Measurements from ENCODE around the gene SPDYE2B.
A peak's percentile ranks its signal among the peaks of the same experiment; 100 is the strongest.
"Not testable (repeated sequence)": the region's sequence is repeated elsewhere in the genome, so short reads cannot be mapped to it uniquely, and the experiment has no call there.

The SPDYE2B gene

GRCh38 chr7:102609734-102610133 lies 40.4 kb upstream of the SPDYE2B start:
- WGBS, 2 donors (ENCODE audit: extremely low coverage in 2 of 2, insufficient read length in 2 of 2, insufficient replicate concordance in 1 of 2) = no CpG with 5 or more reads among the region's 10 CpGs
- not testable (repeated sequence) for H2BK120ac ChIP-seq (ENCODE audit: low read depth, low read length); H2BK5ac ChIP-seq (ENCODE audit: low read length); H3K9me3 ChIP-seq (replicated peaks in 1 of 2; ENCODE audit: control insufficient read depth in 2 of 2, insufficient read depth in 1 of 2, low read depth in 1 of 2, low read length in 2 of 2); H3K4me1 ChIP-seq (ENCODE audit: control insufficient read depth in 2 of 2, insufficient read depth in 1 of 2, low read depth in 1 of 2, low read length in 2 of 2); H4K8ac ChIP-seq (ENCODE audit: low read depth, low read length); H3K18ac ChIP-seq (ENCODE audit: low read length); H3K79me1 ChIP-seq (ENCODE audit: low read depth, low read length); H3K9ac ChIP-seq (ENCODE audit: low read depth, low read length, poor library complexity); H3K4ac ChIP-seq (ENCODE audit: low read length); H3K27me3 ChIP-seq (ENCODE audit: control insufficient read depth in 3 of 3, insufficient read depth in 3 of 3, low read depth in 1 of 3, low read length in 3 of 3); H2AFZ ChIP-seq (ENCODE audit: low read length); H3K36me3 ChIP-seq (replicated peaks in 1 of 2; ENCODE audit: control insufficient read depth in 2 of 2, insufficient read depth in 2 of 2, low read length in 2 of 2); H4K91ac ChIP-seq (ENCODE audit: low read depth, low read length, poor library complexity); H3K23ac ChIP-seq (ENCODE audit: low read depth, low read length, poor library complexity); H3K14ac ChIP-seq (ENCODE audit: low read length); H3K4me3 ChIP-seq (ENCODE audit: low read length in 2 of 2); H3K4me2 ChIP-seq (ENCODE audit: insufficient read depth, low read length, poor library complexity, severe bottlenecking); H3K27ac ChIP-seq (replicated peaks; ENCODE audit: low read length); DNase-seq (ENCODE audit: low spot score); H2BK15ac ChIP-seq (ENCODE audit: low read length); H2AK5ac ChIP-seq (ENCODE audit: low read depth, low read length); H2BK12ac ChIP-seq (ENCODE audit: low read length)

- no CpG with 5 or more reads among the region's 7 CpGs for WGBS, 2 donors (ENCODE audit: extremely low coverage in 2 of 2, insufficient read length in 2 of 2, insufficient replicate concordance in 1 of 2)
Observed at GRCh38 chr7:102610441-102610840, 39.7 kb upstream of the SPDYE2B start.

GRCh38 chr7:102611013-102611674 lies 39.0 kb upstream of the SPDYE2B start:
- H4K8ac ChIP-seq (ENCODE audit: low read depth, low read length); H2AFZ ChIP-seq (ENCODE audit: low read length); H3K14ac ChIP-seq (ENCODE audit: low read length); H3K4me3 ChIP-seq (ENCODE audit: low read length in 2 of 2); H3K18ac ChIP-seq (ENCODE audit: low read length); H3K4me2 ChIP-seq (ENCODE audit: insufficient read depth, low read length, poor library complexity, severe bottlenecking); H3K9me3 ChIP-seq (replicated peaks in 1 of 2; ENCODE audit: control insufficient read depth in 2 of 2, insufficient read depth in 1 of 2, low read depth in 1 of 2, low read length in 2 of 2); H3K36me3 ChIP-seq (replicated peaks in 1 of 2; ENCODE audit: control insufficient read depth in 2 of 2, insufficient read depth in 2 of 2, low read length in 2 of 2); H3K9ac ChIP-seq (ENCODE audit: low read depth, low read length, poor library complexity); DNase-seq (ENCODE audit: low spot score); H2BK12ac ChIP-seq (ENCODE audit: low read length); H3K79me1 ChIP-seq (ENCODE audit: low read depth, low read length); H2BK120ac ChIP-seq (ENCODE audit: low read depth, low read length); H2AK5ac ChIP-seq (ENCODE audit: low read depth, low read length); H2BK15ac ChIP-seq (ENCODE audit: low read length); H3K27ac ChIP-seq (replicated peaks; ENCODE audit: low read length); H3K4ac ChIP-seq (ENCODE audit: low read length); H2BK5ac ChIP-seq (ENCODE audit: low read length); H3K27me3 ChIP-seq (ENCODE audit: control insufficient read depth in 3 of 3, insufficient read depth in 3 of 3, low read depth in 1 of 3, low read length in 3 of 3); H3K4me1 ChIP-seq (ENCODE audit: control insufficient read depth in 2 of 2, insufficient read depth in 1 of 2, low read depth in 1 of 2, low read length in 2 of 2); H3K23ac ChIP-seq (ENCODE audit: low read depth, low read length, poor library complexity); H4K91ac ChIP-seq (ENCODE audit: low read depth, low read length, poor library complexity): not testable (repeated sequence)
- no CpG with 5 or more reads among the region's 30 CpGs for WGBS, 2 donors (ENCODE audit: extremely low coverage in 2 of 2, insufficient read length in 2 of 2, insufficient replicate concordance in 1 of 2)

More at GRCh38 chr7:102610441-102610840, 39.7 kb upstream of the SPDYE2B start:
- not testable (repeated sequence) for H4K8ac ChIP-seq (ENCODE audit: low read depth, low read length); H3K4me3 ChIP-seq (ENCODE audit: low read length in 2 of 2); H3K14ac ChIP-seq (ENCODE audit: low read length); H2AK5ac ChIP-seq (ENCODE audit: low read depth, low read length); H3K27me3 ChIP-seq (ENCODE audit: control insufficient read depth in 3 of 3, insufficient read depth in 3 of 3, low read depth in 1 of 3, low read length in 3 of 3); H3K9me3 ChIP-seq (replicated peaks in 1 of 2; ENCODE audit: control insufficient read depth in 2 of 2, insufficient read depth in 1 of 2, low read depth in 1 of 2, low read length in 2 of 2); DNase-seq (ENCODE audit: low spot score); H3K27ac ChIP-seq (replicated peaks; ENCODE audit: low read length); H3K4ac ChIP-seq (ENCODE audit: low read length); H3K23ac ChIP-seq (ENCODE audit: low read depth, low read length, poor library complexity); H3K4me2 ChIP-seq (ENCODE audit: insufficient read depth, low read length, poor library complexity, severe bottlenecking); H2BK12ac ChIP-seq (ENCODE audit: low read length); H2BK120ac ChIP-seq (ENCODE audit: low read depth, low read length); H2BK15ac ChIP-seq (ENCODE audit: low read length); H2AFZ ChIP-seq (ENCODE audit: low read length); H3K4me1 ChIP-seq (ENCODE audit: control insufficient read depth in 2 of 2, insufficient read depth in 1 of 2, low read depth in 1 of 2, low read length in 2 of 2); H4K91ac ChIP-seq (ENCODE audit: low read depth, low read length, poor library complexity); H3K18ac ChIP-seq (ENCODE audit: low read length); H3K9ac ChIP-seq (ENCODE audit: low read depth, low read length, poor library complexity); H2BK5ac ChIP-seq (ENCODE audit: low read length); H3K36me3 ChIP-seq (replicated peaks in 1 of 2; ENCODE audit: control insufficient read depth in 2 of 2, insufficient read depth in 2 of 2, low read length in 2 of 2); H3K79me1 ChIP-seq (ENCODE audit: low read depth, low read length)

DNA sequence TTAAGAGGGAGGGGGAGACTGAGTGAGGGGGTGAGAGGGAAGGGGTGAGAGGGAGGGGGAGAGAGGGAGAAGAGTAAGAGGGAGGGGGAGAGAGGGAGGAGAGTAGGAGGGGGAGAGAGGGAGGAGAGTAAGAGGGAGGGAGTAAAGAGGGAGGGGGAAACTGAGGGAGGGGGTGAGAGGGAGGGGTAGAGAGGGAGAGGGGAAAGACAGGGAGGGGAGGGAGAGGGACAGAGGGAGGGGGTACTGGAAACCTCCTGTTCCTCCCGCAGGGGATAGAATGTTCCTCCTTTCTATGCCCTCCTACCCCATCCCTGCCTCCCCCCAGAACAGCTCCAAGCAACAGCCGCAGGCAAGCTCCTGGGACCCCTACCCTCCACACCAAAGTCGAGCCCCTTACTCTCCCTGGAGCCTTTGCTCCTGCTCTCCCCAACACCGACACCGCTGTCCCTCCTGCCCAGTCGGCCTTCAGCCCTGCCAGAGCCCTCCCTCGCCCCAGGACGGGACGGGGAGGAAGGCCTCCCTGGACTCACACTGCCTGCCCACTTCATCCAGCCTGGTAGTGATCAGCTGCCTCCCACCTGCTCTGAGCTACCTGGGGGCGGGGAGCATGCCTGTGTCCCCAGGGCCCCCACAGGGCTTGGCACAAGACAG lies 38.3 kb upstream of the SPDYE2B start:
- H2BK12ac ChIP-seq (ENCODE audit: low read length); H3K4me2 ChIP-seq (ENCODE audit: insufficient read depth, low read length, poor library complexity, severe bottlenecking); H3K79me1 ChIP-seq (ENCODE audit: low read depth, low read length); H3K4me1 ChIP-seq (ENCODE audit: control insufficient read depth in 2 of 2, insufficient read depth in 1 of 2, low read depth in 1 of 2, low read length in 2 of 2); H3K36me3 ChIP-seq (replicated peaks in 1 of 2; ENCODE audit: control insufficient read depth in 2 of 2, insufficient read depth in 2 of 2, low read length in 2 of 2); H2BK120ac ChIP-seq (ENCODE audit: low read depth, low read length); H3K9me3 ChIP-seq (replicated peaks in 1 of 2; ENCODE audit: control insufficient read depth in 2 of 2, insufficient read depth in 1 of 2, low read depth in 1 of 2, low read length in 2 of 2); H3K4ac ChIP-seq (ENCODE audit: low read length); H4K8ac ChIP-seq (ENCODE audit: low read depth, low read length); H2BK5ac ChIP-seq (ENCODE audit: low read length); H3K23ac ChIP-seq (ENCODE audit: low read depth, low read length, poor library complexity); H4K91ac ChIP-seq (ENCODE audit: low read depth, low read length, poor library complexity); H2AK5ac ChIP-seq (ENCODE audit: low read depth, low read length); H3K27me3 ChIP-seq (ENCODE audit: control insufficient read depth in 3 of 3, insufficient read depth in 3 of 3, low read depth in 1 of 3, low read length in 3 of 3); H2BK15ac ChIP-seq (ENCODE audit: low read length): not testable (repeated sequence)
- peak overlapping the region; percentile 97 for H3K14ac ChIP-seq (ENCODE audit: low read length)
- peak overlapping the region; percentile 90 for H3K27ac ChIP-seq (replicated peaks; ENCODE audit: low read length)
- peak overlapping the region; percentile 31 to 37 for H3K4me3 ChIP-seq (ENCODE audit: low read length in 2 of 2)
- DNase-seq (ENCODE audit: low spot score) = peak; percentile 43
- H2AFZ ChIP-seq (ENCODE audit: low read length) = peak overlapping the region; percentile 64
- no CpG with 5 or more reads among the region's 10 CpGs for WGBS, 2 donors (ENCODE audit: extremely low coverage in 2 of 2, insufficient read length in 2 of 2, insufficient replicate concordance in 1 of 2)
- H3K9ac ChIP-seq (ENCODE audit: low read depth, low read length, poor library complexity) = peak overlapping the region; percentile 72
- H3K18ac ChIP-seq (ENCODE audit: low read length) = peak overlapping the region; percentile 97

Data from neuronal stem cell (in vitro differentiated cells).